Dermis blood vessel endothelial cell (primary cell): ENCODE results near the gene FTSJ3. TPM values are rescaled to one million over a fixed set of nuclear protein-coding genes. Genes with fewer than 3 reads are reported as not detected.
"Not testable (repeated sequence)": the region's sequence is repeated elsewhere in the genome, so short reads cannot be mapped to it uniquely, and the experiment has no call there.

Source experiments
- DNase-seq: peaks from one replicate; pipeline ENCODE4 v3.0.0; 2010
- total RNA-seq: library from RNA; depleted of rRNA; stranded (reverse); fragments of >200 nt; gene quantifications from 2 replicates; pipeline ENCODE4 v1.2.3, GENCODE V29; 2014

FTSJ3 gene, protein sequence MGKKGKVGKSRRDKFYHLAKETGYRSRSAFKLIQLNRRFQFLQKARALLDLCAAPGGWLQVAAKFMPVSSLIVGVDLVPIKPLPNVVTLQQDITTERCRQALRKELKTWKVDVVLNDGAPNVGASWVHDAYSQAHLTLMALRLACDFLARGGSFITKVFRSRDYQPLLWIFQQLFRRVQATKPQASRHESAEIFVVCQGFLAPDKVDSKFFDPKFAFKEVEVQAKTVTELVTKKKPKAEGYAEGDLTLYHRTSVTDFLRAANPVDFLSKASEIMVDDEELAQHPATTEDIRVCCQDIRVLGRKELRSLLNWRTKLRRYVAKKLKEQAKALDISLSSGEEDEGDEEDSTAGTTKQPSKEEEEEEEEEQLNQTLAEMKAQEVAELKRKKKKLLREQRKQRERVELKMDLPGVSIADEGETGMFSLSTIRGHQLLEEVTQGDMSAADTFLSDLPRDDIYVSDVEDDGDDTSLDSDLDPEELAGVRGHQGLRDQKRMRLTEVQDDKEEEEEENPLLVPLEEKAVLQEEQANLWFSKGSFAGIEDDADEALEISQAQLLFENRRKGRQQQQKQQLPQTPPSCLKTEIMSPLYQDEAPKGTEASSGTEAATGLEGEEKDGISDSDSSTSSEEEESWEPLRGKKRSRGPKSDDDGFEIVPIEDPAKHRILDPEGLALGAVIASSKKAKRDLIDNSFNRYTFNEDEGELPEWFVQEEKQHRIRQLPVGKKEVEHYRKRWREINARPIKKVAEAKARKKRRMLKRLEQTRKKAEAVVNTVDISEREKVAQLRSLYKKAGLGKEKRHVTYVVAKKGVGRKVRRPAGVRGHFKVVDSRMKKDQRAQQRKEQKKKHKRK
- total RNA-seq: 73.3 and 78.8 TPM in 2 replicates

DNA sequence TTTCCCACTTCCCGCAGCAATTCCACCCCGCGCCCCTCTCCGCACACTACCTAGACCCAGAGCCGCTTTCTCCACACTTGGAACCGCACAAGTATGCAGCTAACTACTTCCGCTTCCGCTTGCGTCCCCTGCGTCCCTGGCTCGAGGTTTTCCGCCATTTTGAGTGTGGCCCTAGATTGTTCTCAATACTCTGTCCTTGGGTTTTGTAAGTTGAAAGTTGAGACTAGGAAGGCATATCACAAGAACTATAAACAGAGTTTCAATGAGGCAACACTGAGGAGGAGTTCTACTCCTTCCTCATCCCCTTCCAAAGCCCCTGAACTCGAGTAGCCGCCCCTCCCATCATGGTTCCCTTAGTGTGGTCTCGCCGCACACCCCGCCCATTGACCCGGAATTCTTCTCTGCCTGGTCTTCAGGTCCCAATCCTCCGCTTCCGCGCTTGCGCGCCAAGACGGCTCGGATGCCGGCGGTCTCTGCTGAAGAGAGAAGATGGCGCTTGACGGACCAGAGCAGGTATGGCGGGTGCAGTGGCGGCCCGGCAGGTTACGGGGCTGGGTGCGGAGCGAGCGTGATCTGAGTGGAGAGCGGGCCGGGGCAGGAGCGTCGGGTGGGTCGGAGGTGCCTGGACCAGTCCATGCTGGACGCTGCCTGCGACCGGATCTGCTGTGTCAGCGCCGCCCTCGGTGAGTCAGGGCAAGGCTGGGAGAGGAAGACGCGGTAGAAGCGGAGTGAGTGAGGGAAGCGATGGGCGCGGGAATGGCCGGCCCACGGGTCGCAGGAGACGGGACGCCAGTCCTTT lies at the start of gene FTSJ3, which contains the start of gene PSMC5:
TSS of gene FTSJ3 (minus strand) at position 662 of the 799 bp plus-strand sequence. CDS start 761 bp downstream, outside the sequence.
TSS of gene PSMC5 (plus strand) at position 430 of the 799 bp plus-strand sequence. CDS start at position 490, 60 bp downstream.
- DNase-seq: peak; percentile 97

DNA sequence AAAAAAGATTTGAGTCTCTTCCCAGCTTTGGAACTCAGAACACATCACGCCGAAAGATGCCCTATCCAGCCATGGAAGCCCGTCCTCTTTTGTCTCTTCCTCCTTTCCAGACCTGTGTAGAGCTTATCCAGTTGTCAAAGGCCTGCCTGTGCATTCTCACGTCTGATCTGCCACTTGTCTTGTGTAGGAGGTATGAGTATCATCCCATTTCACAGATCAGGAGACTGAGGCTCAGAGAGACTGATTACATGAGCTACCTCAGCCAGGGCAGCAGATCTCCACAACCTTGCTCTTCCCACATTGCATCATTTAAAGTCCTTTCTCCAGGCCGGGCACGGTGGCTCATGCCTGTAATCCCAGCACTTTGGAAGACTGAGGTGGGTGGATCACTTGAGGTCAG lies 47.2 kb upstream of the FTSJ3 start:
- DNase-seq: not testable (repeated sequence)

DNA sequence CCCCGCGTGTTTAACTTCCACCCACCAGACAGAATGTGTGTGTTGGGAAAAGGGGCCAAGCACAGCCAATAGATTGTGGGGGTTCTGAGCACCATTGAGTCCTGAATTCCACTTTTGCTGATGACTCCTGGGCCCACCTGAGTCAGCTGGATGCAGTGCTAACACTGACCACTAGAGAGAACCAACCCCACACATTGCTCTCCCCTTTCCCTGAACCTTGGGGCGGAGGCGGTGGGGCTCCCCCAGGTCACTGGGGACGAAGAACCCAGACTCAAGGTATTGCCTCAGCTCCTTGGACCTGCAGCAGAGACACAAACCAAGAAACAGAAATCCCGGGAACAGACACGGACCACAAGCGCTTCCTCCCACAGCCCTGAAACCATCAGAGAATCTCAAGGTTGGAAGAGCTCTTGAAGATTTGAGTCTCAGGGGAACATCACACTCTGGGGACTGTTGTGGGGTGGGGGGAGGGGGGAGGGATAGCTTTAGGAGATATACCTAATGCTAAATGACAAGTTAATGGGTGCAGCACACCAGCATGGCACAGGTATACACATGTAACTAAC lies 46.7 kb upstream of the FTSJ3 start:
- DNase-seq: not testable (repeated sequence)

DNA sequence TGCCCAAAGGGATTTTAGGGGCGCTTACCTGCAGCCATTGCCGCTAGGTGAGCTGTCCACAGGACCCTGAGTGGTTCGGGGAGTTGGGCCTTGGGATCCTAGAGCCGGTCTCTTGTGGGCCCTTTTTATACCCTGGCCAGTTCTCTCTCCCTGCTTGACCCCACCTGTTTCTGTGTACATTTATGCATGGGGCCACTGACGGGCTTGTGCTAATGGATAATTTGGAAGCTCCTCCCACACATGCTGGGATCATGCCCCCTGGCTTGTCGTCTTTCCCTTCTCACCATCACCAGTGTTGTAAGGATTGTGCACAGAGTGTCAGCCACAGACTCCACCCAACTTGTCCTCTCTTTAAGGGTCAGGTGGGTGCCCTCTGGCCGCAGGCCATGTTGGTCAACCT lies 46.1 kb upstream of the FTSJ3 start, which contains the start of gene CSH2:
TSS of gene CSH2 (minus strand) at position 101 of the 400 bp plus-strand sequence. CDS start at position 38, 63 bp downstream.
- DNase-seq: not testable (repeated sequence)

DNA sequence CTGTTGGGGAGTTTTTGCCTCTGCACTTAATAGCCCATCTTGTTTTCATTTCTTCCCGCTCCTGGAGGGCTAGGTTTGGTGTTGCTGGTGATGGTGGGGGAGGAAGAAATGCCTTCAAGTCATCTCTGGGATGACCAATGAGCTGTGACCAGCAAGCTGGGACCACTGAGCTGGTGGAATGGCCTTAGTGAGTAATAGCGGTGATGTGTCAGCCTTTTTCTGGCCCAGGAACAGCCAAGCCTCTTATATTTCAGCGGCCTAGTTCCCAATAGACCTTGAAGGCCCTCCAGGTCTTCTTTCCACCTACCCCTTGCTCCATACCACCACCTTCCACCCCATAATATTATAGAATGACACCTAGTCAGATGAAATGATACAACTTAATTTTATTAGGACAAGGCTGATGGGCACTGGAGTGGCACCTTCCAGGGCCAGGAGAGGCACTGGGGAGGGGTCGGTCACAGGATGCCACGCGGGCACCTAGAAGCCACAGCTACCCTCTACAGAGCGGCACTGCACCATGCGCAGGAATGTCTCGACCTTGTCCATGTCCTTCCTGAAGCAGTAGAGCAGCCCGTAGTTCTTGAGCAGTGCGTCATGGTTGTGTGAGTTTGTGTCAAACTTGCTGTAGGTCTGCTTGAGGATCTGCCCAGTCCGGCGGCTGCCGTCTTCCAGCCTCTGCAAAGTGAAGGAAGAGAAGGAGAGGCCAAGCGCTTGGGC lies 44.3 kb upstream of the FTSJ3 start:
- DNase-seq: not testable (repeated sequence)

DNA sequence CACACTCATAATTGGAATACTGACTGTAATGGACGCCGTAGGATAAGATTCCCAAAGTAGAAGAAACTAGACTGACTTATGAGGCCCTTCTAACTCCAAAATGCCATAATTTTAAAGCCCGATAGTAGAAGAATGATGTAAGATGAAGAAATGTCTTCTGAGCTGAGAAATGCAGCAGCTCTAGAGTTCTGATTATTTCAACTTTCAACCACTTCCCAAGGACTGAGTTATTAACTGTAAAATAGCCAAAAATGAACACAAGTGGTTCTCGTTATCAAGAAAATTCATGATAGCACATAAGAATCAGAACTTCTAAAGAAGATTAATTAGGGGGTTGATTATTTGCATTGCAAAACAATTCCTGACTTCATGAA lies 42.8 kb upstream of the FTSJ3 start:
- DNase-seq: not testable (repeated sequence)

DNA sequence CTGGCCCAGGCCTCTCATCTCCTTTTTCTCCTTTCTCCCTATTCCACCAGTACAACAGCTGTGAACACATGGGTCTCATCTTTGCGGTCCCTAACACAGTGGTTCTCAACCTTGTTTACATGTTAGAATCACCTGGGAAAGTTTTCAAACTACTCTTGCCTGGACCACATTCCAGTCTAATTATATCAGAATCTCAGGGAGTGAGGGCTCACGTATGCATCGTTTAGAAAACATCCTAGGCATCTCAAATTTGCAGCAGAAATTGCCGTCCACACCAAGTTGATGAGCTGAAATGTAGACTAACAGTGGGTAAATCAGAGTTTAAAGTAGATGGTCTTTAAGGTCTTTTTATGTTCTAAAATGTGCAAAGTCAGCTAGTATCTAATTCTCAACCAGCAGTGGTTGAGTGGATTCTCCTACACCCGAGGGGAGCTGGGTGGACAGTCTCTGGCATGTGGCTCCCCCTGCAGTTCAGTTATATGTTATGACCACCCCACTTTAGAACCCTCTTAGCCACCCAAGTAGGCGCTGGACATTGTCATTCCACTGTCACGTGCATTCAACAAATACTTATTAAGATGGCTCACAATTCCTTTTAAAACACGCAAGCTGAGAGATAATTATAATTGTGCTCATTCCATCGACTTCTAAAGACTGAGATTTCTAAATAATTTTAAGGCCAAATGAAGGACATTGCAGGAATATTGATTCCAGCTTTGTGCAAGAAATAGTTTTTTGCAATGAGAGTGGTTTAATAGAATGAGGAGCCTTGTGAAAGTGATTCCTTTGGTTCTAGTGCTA lies 42.2 kb upstream of the FTSJ3 start:
- not testable (repeated sequence) for DNase-seq

DNA sequence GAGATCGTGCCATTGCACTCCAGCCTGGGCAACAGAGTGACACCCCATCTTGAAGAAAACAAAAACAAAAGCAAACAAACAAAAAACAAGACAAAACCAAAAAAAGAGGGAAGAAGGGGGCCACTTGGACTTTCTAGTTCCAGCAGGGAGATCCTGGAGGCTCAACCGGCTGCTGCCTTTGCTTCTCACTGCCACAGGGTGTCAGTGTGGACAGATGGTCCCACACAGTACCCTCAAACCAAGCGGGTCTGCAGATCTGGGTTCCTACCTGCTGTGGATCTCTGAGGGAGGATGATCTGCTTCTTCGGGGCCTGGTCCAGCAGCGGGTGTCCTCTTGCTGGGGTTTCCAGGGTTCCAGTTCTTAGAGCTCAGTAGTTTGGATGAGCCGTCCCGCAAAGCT lies 39.2 kb upstream of the FTSJ3 start:
- DNase-seq: not testable (repeated sequence)

DNA sequence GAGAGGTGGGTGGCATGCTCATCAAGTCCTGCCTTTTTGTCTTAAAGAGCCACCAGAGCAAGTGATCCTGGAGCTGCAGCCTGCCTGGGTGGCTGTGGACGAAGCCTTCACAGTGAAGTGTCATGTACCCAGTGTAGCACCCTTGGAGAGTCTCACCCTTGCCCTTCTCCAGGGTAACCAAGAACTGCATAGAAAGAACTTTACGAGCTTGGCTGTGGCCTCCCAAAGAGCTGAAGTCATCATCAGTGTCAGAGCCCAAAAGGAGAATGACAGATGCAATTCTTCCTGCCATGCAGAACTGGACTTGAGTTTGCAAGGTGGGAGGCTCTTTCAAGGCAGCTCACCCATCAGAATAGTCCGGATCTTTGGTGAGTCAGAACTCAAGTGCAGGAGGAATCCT lies 31.8 kb upstream of the FTSJ3 start:
- no peak for DNase-seq

DNA sequence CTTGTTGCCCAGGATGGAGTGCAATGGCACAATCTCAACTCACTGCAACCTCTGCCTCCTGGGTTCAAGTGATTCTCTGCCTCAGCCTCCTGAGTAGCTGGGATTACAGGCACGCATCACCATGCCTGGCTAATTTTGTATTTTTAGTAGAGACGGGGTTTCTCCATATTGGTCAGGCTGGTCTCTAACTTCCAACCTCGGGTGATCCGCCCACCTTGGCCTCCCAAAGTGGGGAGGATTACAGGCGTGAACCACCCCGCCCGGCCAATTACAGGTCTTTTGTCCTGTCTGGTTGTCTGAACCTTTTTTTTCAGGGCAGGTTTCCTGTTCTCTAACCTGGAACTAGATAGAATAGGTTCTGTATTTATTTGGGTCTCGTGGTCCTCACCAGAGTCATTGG lies 29.0 kb upstream of the FTSJ3 start:
- DNase-seq: not testable (repeated sequence)

DNA sequence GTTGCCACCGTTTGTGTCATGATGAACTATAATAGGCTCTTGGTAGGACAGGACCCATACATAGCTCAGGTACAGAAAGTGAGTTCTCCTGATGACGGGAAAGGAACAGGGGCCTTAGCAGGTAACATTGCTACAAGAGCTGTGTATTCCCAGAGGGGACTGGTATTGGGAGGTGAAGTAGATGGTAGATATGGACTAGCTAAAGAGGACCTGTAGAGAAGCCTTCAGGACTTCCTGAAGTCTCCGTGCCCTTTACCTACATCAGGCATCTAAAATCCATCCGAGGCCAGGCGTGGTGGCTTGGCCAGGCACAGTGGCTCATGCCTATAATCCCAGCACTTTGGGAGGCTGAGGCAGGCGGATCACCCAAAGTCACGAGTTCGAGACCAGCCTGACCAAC lies 27.7 kb upstream of the FTSJ3 start:
- DNase-seq: no peak

DNA sequence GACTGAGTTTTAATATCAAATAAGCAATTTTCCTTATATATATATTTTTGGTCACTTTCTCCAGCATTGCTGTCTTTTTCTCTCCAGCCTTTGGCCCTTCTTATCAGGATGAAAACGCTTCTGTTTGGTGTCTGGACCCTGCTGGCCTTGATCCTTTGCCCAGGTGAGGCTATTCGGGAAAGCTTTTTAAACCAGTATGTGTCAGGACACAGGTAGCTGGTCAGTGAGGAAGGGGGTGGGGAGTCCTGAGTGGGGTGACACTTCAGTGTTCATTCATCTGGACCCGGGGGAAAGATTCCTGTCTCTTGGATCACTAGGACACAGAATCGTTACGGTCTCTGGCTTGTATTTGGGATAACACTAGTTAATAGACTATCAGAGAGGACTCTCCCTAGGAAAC lies 27.2 kb upstream of the FTSJ3 start:
- DNase-seq: no peak

DNA sequence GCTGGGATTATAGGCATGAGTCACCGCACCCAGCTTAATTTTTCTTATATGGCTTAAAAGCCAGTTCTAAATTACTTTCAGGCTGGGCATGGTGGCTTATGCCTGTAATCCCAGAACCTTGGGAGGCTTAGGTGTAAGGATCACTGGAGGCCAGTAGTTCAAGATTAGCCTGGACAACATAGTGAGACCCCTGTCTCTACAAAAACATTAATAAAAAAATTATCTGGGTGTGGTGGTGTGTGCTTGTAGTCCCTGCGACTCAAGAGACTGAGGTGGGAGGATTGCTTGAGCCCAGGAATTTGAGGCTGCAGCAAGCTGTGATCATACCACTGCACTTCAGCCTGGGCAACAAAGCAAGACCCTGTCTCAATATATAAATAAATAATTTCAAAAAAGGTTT lies 25.8 kb upstream of the FTSJ3 start:
- DNase-seq: no peak

DNA sequence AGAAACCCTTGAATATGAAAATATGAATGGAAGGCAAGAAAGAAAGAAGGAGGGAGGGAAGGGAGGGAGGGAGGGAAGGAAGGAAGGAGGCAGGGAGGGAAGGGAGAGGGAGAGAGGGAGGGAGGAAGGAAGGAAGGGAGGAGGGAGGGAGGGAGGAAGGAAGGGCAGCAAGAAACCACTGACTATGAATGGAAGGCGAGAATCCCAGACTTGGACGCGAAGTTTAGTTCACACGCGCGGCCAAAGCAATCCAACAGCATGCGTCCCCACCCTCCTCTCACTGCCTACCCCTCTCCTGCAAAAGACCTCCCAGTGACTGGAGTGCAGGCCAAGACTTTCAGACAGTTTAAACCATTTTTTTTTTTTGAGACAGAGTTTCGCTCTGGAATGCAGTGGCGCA lies 22.9 kb upstream of the FTSJ3 start:
- no peak for DNase-seq

DNA sequence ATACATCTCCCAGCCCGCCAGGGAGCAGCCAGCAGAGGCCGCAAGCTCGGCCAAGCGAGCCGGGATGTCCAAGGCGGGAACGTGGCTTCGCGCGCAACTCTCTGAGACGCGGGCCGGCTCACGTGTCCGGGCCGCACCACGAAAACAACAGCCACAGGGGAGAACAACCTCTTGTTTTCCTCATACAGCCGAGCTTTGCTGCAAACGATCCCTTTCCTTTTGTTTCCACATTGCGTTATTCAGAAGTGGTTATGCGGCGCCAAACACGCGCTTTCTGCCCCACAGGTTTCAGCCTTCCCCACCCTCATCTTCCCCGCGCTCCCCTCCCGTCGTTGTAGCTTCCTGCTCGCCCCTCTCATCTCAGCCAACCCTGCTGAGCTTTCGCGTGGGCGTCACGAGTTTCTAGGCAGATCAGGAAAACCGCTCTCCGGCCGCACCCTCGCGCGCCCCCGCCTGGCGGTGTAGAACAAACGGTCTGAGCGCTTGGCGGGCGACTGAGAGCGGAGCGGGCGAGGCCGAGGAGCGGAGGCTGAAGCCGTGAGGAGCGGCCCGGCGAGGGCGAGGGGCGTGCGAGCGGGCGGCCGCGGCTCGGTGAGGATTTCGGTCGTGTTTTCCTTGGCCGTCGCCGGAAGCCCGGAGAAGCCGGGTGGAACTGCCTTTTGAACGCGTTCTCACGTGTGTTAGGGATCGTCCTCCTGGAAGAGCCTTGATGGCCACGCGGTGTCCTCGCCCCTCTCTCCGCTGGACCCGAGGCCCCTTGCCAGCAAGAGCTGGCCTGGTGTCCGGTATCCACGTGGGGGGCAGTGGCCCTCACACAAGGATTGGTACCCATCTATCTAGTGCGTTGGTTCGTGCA lies 21.6 kb upstream of the FTSJ3 start:
- peak; percentile 92 for DNase-seq

DNA sequence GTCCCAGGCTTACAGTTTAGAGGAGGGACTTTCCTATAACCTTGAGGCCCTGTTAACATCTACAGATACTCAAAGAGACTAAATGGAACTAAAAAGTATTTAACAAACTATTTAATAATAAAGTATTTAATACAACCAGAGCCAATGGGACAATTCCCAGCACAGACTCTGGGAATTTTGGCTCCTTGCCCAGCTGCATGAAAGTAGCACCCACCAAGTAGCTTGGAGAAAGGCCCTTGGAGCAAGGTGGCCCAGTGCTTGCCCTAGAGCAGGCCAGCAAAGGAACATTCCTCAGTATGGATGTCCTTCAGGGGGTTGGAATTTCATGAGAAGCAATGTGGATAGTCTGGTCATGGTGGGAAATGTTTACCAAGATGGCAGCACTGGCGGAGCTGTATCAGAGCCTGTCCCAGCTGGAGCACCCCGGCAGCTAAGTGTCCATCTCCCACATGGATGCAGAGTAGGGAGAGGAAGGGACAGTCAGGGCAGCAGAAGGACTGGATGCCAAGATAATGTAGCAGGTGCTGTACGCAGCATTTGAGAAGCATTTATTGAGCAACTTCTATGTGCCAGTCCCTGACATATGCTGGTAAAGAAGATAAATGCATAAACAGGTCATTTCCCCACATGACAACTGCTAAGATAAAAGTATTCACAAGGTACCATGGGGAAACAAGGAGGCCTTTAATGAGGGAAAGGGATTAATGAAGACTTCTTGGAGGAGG lies 20.2 kb upstream of the FTSJ3 start:
- DNase-seq: no peak

DNA sequence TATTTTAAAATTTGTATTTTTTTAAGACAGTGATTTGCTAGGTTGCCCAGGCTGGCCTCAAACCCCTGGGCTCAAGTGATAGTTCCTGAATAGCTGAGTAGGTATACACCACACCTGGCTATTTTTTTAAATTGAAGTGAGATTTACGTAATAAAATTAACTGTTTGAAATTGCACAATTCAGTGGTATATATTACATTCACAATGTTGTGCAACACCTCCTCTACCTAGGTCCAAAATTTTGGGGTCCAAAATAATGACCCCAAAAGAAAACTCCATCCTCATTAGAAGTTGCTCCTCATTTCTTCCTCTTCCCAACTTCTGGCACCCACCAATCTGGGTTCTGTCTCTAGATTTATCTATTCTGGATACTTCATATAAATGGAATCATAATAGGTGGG lies 18.0 kb upstream of the FTSJ3 start:
- no peak for DNase-seq

DNA sequence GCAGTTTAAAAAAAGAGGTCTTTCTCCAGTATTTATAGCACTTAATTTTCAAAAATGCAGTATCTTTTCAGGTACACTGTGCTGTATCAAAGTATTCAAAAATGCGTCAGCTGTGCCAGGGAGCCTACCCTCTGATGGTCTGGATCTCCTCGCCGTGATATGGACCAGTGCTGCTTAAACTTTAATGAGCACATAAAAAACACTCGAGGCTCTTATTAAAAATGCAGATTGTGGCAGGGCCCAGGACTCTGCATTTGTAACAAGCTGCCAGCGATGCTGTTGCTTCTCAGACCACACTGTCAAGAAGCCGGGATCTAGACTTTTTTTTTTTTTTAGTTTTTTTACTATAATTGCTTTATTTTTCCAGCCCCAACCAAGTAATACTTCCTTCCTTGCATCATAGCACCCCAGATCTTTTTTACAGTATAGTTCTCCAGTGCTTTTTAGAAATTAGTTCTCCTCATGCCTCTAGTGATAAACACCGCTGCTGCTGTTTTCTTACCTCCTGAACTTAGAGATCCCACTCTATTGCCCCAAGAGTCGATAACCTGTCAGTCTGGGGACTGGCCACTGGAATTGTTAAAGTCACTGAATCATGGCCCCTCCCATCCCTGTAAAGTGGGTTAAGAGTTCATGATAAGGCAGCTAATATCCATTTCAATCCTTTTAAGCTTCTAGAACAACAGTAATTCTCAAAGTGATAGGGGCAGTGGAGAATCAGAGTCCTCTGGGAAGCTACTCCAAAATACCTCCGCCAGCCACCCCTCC lies 16.6 kb upstream of the FTSJ3 start:
- no peak for DNase-seq
